HL-60 (cell line): ENCODE data around the gene ZFR2.

Source experiments
- GABPA ChIP-seq: IDR thresholded peaks from 2 replicates; pipeline ENCODE4 v1.6.1; 2012; ENCODE audit warnings: low read depth
- POLR2AphosphoS5 ChIP-seq: IDR thresholded peaks from 2 replicates; pipeline ENCODE4 v1.6.1; 2012; ENCODE audit warnings: low read depth
- SPI1 ChIP-seq: IDR thresholded peaks from 2 replicates; pipeline ENCODE4 v1.6.1; 2012; ENCODE audit warnings: low read depth, mild to moderate bottlenecking, borderline replicate concordance
- TF ChIP-seq, protein P1 (sequence below): IDR thresholded peaks from one replicate; pipeline ENCODE4 v1.5.1; 2011; ENCODE audit warnings: low read length, control low read depth, inconsistent platforms; ENCODE audit not compliant: insufficient read depth
- TF ChIP-seq, protein P2 (sequence below): IDR thresholded peaks from 2 replicates; pipeline ENCODE4 v1.6.1; 2012; ENCODE audit warnings: low read depth; ENCODE audit not compliant: insufficient replicate concordance

DNA sequence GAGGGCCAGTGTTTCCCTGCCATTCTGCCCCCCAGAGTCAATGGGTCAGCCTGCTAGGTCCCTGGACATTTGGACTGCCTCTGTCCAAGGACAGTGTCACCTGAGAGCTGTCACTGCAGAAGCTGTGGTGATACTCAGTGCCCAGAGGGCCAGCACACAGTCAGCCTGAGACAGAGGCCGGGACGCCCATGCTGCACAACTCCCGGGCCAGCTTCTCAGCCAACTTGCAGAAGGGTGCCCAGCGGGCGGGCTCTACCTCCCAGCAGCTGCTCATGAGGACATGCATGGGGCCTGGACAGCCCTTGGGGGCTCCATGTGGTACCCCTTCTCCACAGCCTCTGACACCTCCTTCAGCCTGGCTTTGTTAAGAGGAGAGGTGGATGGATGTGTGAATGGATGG lies 93.0 kb downstream of the ZFR2 start:
- TF ChIP-seq, protein P1, sequence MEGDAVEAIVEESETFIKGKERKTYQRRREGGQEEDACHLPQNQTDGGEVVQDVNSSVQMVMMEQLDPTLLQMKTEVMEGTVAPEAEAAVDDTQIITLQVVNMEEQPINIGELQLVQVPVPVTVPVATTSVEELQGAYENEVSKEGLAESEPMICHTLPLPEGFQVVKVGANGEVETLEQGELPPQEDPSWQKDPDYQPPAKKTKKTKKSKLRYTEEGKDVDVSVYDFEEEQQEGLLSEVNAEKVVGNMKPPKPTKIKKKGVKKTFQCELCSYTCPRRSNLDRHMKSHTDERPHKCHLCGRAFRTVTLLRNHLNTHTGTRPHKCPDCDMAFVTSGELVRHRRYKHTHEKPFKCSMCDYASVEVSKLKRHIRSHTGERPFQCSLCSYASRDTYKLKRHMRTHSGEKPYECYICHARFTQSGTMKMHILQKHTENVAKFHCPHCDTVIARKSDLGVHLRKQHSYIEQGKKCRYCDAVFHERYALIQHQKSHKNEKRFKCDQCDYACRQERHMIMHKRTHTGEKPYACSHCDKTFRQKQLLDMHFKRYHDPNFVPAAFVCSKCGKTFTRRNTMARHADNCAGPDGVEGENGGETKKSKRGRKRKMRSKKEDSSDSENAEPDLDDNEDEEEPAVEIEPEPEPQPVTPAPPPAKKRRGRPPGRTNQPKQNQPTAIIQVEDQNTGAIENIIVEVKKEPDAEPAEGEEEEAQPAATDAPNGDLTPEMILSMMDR = no peak
- TF ChIP-seq, protein P2, sequence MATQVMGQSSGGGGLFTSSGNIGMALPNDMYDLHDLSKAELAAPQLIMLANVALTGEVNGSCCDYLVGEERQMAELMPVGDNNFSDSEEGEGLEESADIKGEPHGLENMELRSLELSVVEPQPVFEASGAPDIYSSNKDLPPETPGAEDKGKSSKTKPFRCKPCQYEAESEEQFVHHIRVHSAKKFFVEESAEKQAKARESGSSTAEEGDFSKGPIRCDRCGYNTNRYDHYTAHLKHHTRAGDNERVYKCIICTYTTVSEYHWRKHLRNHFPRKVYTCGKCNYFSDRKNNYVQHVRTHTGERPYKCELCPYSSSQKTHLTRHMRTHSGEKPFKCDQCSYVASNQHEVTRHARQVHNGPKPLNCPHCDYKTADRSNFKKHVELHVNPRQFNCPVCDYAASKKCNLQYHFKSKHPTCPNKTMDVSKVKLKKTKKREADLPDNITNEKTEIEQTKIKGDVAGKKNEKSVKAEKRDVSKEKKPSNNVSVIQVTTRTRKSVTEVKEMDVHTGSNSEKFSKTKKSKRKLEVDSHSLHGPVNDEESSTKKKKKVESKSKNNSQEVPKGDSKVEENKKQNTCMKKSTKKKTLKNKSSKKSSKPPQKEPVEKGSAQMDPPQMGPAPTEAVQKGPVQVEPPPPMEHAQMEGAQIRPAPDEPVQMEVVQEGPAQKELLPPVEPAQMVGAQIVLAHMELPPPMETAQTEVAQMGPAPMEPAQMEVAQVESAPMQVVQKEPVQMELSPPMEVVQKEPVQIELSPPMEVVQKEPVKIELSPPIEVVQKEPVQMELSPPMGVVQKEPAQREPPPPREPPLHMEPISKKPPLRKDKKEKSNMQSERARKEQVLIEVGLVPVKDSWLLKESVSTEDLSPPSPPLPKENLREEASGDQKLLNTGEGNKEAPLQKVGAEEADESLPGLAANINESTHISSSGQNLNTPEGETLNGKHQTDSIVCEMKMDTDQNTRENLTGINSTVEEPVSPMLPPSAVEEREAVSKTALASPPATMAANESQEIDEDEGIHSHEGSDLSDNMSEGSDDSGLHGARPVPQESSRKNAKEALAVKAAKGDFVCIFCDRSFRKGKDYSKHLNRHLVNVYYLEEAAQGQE = no peak
- TF ChIP-seq GABPA = no peak
- no peak for TF ChIP-seq POLR2AphosphoS5
- no peak for TF ChIP-seq SPI1
